ENCODE results near the gene RTEL1. TPM values are rescaled to one million over a fixed set of nuclear protein-coding genes. Genes with fewer than 3 reads are reported as not detected.

RTEL1 gene
- total RNA-seq, 6 experiments from 2014 or later, result 9.6 to 16.3 (median 12.4) TPM

- peaks cover 0 to 28% (median 12%) of the 10 kb centered on the region in 4 donors for H3K4me1 ChIP-seq
- ATAC-seq (peak in 1 of 4 donors; percentile 1), DNase-seq (peak; percentile 51 to 75 (median 73))
- intact Hi-C loops (cut with DNase I), result no loop called here
- no peaks in the 10 kb centered on the region for H3K9me3 ChIP-seq
- peak overlapping the region; percentile 41 to 92 (median 59) for H3K27ac ChIP-seq
- peak overlapping the region; percentile 48 to 85 (median 68) for H3K4me3 ChIP-seq
- H3K36me3 ChIP-seq, result peaks cover 0 to 17% (median 7%) of the 10 kb centered on the region in 4 donors
- no peak for TF ChIP-seq CTCF (IDR thresholded peaks at IDR 0.05)
- TF ChIP-seq POLR2A (IDR thresholded peaks at IDR 0.05), result no peak
- 0% methylated on average over 9 of the region's 80 CpGs for WGBS (ENCODE audit: insufficient coverage, low coverage, low lambda C conversion rate, missing lambda C conversion rate)
- no peaks in the 10 kb centered on the region for H3K27me3 ChIP-seq
These were observed 82.0 kb downstream of the RTEL1 start for GRCh38 chr20:63740070-63740626.

- Histone ChIP-seq H3K4me3 (peak overlapping the region; percentile 48 to 85 (median 68)), H3K4me1 (peaks cover 0 to 28% (median 12%) of the 10 kb centered on the region in 4 donors), H3K9me3 (no peaks in the 10 kb centered on the region), H3K27me3 (no peaks in the 10 kb centered on the region), H3K36me3 (peaks cover 0 to 17% (median 7%) of the 10 kb centered on the region in 4 donors), H3K27ac (peak overlapping the region; percentile 41 to 92 (median 59))
- TF ChIP-seq POLR2A (IDR thresholded peaks at IDR 0.05) (peak; percentile 59), CTCF (IDR thresholded peaks at IDR 0.05) (peak; percentile 9 to 23 (median 18))
- ATAC-seq (peak; percentile 55 to 75 (median 66)), DNase-seq (peak; percentile 94 to 98 (median 96))
- intact Hi-C loops (cut with DNase I), result no loop called here
- 0% methylated on average over 3 of the region's 29 CpGs for WGBS (ENCODE audit: insufficient coverage, low coverage, low lambda C conversion rate, missing lambda C conversion rate)
These were observed 82.7 kb downstream of the RTEL1 start for GRCh38 chr20:63740627-63741353.

GRCh38 chr20:63741354-63741675 is 83.2 kb downstream of the RTEL1 start:
- no CpG with 5 or more reads among the region's 6 CpGs for WGBS (ENCODE audit: insufficient coverage, low coverage, low lambda C conversion rate, missing lambda C conversion rate)
- Histone ChIP-seq H3K36me3 (peaks cover 0 to 14% (median 7%) of the 10 kb centered on the region in 4 donors), H3K4me1 (peaks cover 0 to 28% (median 12%) of the 10 kb centered on the region in 4 donors), H3K27ac (peak overlapping the region in 1 of 3 donors; percentile 92), H3K4me3 (peak overlapping the region; percentile 48 to 85 (median 68)), H3K27me3 (no peaks in the 10 kb centered on the region), H3K9me3 (no peaks in the 10 kb centered on the region)
- intact Hi-C loops (cut with DNase I), result no loop called here
- no peak for ATAC-seq
- peak in 1 of 3 donors; percentile 35 for DNase-seq
- no peak for TF ChIP-seq CTCF (IDR thresholded peaks at IDR 0.05)

GRCh38 chr20:63741676-63742380 is 83.7 kb downstream of the RTEL1 start:
- H3K27ac ChIP-seq, result peak overlapping the region in 1 of 3 donors; percentile 92
- no peaks in the 10 kb centered on the region for H3K27me3 ChIP-seq
- peak overlapping the region; percentile 48 to 85 (median 68) for H3K4me3 ChIP-seq
- H3K9me3 ChIP-seq, result no peaks in the 10 kb centered on the region
- 39% methylated on average over 5 of the region's 30 CpGs for WGBS (ENCODE audit: insufficient coverage, low coverage, low lambda C conversion rate, missing lambda C conversion rate)
- peaks cover 0 to 28% (median 12%) of the 10 kb centered on the region in 4 donors for H3K4me1 ChIP-seq
- H3K36me3 ChIP-seq, result peaks cover 0 to 14% (median 7%) of the 10 kb centered on the region in 4 donors
- intact Hi-C loops (cut with DNase I), result no loop called here
- DNase-seq, result no peak
- ATAC-seq, result no peak
- TF ChIP-seq CTCF (IDR thresholded peaks at IDR 0.05) (no peak), POLR2A (IDR thresholded peaks at IDR 0.05) (no peak)

Measured in right lobe of liver (tissue), 6 donors.